VCaP (cell line): ENCODE measurements around the gene PTGIS.

Experiments used
- H3K27ac ChIP-seq: fragments of 450-650 bp; 2 replicates; pipeline ENCODE4 v1.5.1; 2017
- TF ChIP-seq, protein P1 (sequence below): fragments of 450-650 bp; conservative IDR thresholded peaks from 2 replicates; pipeline ENCODE4 v1.5.1; 2017; ENCODE audit warnings: mild to moderate bottlenecking, moderate library complexity

Gene PTGIS

GRCh38 chr20:49464556-49464955 is 103.4 kb downstream of the PTGIS start:
- no peak overlapping the region for H3K27ac ChIP-seq
- TF ChIP-seq, protein P1, sequence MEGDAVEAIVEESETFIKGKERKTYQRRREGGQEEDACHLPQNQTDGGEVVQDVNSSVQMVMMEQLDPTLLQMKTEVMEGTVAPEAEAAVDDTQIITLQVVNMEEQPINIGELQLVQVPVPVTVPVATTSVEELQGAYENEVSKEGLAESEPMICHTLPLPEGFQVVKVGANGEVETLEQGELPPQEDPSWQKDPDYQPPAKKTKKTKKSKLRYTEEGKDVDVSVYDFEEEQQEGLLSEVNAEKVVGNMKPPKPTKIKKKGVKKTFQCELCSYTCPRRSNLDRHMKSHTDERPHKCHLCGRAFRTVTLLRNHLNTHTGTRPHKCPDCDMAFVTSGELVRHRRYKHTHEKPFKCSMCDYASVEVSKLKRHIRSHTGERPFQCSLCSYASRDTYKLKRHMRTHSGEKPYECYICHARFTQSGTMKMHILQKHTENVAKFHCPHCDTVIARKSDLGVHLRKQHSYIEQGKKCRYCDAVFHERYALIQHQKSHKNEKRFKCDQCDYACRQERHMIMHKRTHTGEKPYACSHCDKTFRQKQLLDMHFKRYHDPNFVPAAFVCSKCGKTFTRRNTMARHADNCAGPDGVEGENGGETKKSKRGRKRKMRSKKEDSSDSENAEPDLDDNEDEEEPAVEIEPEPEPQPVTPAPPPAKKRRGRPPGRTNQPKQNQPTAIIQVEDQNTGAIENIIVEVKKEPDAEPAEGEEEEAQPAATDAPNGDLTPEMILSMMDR: no peak

DNA sequence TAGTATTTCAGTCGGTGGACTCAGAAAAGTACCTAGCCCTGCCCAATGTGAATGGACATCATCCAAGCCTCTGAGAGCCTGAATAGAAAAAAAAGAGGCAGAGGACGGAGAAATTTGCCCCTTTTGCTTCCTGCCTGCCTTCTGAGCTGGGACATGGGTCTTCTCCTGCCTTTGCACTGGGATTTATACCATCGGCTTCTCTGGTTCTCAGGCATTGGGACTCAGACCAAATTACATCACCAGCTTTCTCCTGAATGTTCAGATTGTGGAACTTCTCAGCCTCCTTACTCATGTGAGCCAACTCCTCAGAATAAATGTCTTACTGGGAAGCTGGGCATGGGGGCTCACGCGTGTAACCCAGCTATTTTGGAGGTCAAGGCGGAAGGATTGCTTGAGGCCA is 105.3 kb downstream of the PTGIS start:
- no peak overlapping the region for H3K27ac ChIP-seq
- TF ChIP-seq, protein P1: no peak

- H3K27ac ChIP-seq: no peak overlapping the region
Measured at GRCh38 chr20:49461894-49462620, 105.9 kb downstream of the PTGIS start.

DNA sequence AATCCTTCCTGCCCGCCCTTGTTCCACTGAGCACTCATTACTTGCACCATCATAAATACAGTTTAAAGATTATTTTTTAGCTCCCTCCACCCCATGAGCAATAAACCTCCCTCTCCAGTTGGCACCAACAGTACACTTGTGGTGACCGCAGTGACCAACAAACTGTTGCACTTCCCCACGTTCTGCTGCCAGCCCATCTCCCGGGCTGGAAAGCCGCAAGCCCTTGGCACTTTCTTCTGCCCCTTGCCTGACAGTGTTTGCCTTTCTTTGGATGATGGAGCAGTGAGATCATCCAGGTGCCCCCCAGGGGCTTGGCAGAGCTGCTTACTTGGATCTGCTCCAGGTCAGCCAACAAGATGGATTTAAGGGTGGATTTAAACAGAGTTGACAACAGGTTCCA is 107.0 kb downstream of the PTGIS start:
- no peak overlapping the region for H3K27ac ChIP-seq
- TF ChIP-seq, protein P1: no peak

More at GRCh38 chr20:49461894-49462620, 105.9 kb downstream of the PTGIS start:
- TF ChIP-seq, protein P1: no peak

GRCh38 chr20:49460131-49460530 is 107.8 kb downstream of the PTGIS start:
- TF ChIP-seq, protein P1: no peak
- H3K27ac ChIP-seq: no peak overlapping the region

DNA sequence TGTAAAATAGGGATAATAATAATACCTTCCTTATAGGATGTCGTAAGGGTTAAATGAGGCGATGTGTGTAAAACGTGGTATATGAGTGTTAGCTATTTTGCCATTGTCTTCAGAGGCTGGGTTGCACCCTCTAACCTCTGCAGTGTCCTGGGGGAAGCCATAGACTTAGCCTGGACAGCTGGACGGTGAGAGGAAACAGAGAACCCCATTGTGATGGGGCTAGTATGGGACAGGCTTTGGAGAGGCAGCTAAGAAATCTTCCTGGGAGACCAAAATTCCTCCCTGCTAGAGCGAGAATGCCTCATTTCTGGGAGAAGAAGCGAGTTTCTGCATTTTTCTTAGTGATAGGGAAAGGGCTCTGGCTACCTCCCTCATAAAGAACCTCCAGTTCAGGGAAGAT is 108.3 kb downstream of the PTGIS start:
- H3K27ac ChIP-seq: no peak overlapping the region
- TF ChIP-seq, protein P1: no peak

DNA sequence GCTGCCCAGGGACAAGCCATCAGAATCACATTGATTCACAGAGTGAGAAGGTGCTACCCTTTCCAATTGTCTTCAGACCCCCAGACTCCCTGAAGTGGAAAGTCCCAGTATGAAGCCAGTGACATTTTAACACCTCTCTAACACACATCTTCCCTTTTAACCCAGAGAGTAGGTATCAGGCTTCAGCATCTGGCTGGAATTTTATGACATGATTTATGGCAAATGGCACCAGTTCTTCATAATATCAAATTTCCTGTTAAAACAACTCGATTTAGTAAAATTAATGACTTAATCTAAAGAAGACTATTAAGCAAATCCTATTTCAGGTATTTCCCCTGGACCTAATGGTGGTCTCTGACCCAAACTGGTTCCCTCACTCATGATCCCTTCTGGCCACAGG is 110.5 kb downstream of the PTGIS start:
- no peak overlapping the region for H3K27ac ChIP-seq
- TF ChIP-seq, protein P1: no peak
